ENCODE measurements around the gene SPSB4.

- TF ChIP-seq CTCF (IDR thresholded peaks at IDR 0.05), result no peak
- no peak for TF ChIP-seq POLR2A (IDR thresholded peaks at IDR 0.05)
Observed at GRCh38 chr3:141152130-141152529, 101.0 kb downstream of the SPSB4 start.
